ENCODE measurements around the gene DPF1.
"Not testable (repeated sequence)": the region's sequence is repeated elsewhere in the genome, so short reads cannot be mapped to it uniquely, and the experiment has no call there.

The DPF1 gene

DNA sequence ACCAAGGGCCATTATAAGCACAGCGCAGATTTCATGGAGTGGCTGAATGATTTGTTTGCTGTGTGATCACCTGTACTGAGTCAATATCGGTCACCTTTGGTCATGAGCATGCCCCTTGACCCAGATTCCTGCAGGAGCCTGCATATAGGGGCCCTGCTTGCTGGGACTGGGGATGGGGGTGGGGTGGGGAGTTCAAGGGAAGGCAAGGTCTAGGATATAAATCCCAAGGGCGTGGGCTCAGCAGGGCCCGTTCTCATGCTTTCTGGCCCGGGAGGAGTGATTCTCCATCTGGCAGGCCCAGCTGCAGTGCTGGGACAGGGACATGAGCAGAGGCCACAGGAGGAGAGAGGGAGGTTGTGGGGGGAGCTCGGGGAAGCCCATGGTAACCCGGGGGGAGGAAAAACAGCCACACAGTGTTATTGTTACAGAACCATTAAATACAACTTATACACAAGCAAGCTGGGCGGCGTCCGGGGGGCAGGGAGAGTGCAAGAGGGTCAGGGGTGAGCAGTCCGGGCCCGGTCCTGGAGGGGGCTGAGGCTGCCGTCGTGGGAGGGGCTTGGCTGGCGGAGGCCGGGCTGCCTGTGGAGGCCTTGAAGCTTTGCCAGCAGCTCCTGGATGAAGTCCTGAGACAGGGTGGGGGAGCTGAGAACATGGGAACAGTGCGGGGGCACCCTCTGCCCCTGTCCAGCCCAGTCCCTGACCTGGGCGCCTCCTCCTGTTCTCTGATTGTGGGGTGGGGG lies 27.0 kb upstream of the DPF1 start:
- no peak for DNase-seq (ENCODE audit: low read depth)

GRCh38 chr19:38250428-38250820 lies 26.4 kb upstream of the DPF1 start:
- DNase-seq (ENCODE audit: low read depth): no peak

GRCh38 chr19:38248421-38248820 lies 24.4 kb upstream of the DPF1 start:
- DNase-seq (ENCODE audit: low read depth): no peak

DNA sequence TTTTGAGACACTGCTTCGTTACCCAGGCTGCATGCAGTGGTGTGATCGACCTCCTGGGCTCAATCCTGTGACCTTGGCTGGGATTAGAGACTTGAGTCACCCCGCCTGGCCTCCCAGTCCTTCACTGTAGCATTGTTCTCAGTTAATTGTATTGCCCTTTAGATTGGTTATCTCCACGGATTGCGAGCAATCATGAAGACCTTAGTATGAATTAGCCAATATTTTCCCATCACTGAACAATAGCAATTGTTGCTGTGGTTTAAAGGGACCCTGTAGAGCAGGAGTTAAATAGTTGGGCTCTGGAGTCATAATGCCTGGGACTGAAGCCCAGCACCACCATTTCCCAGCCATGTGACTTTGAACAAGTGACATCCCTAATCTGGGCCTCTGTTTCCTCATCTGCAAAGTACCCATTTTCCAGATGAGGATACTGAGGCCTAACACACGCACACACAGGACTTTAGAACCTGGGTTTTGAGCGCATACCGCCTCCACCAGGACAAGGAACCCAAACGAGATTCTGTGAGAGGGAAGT lies 23.8 kb upstream of the DPF1 start:
- DNase-seq (ENCODE audit: low read depth): no peak

DNA sequence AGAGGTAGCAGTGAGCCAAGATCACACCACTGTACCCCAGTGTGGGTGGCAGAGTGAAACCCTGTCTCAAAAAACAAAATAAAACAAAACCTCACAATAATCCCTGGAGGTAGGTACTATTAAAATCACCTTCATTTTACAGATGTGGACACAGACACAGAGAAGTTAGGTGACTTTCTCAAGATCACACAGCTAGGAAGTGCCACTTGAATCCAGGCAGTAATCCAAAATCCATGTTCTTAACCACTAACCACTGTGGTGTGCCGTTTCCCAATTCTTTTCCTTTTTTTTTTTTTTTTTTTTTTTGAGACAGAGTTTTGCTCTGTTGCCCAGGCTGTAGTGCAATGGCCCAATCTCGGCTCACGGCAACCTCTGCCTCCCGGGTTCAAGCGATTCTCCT lies 23.1 kb upstream of the DPF1 start:
- no peak for DNase-seq (ENCODE audit: low read depth)

- DNase-seq (ENCODE audit: low read depth): no peak
Measured at GRCh38 chr19:38245826-38246498, 21.9 kb upstream of the DPF1 start.

DNA sequence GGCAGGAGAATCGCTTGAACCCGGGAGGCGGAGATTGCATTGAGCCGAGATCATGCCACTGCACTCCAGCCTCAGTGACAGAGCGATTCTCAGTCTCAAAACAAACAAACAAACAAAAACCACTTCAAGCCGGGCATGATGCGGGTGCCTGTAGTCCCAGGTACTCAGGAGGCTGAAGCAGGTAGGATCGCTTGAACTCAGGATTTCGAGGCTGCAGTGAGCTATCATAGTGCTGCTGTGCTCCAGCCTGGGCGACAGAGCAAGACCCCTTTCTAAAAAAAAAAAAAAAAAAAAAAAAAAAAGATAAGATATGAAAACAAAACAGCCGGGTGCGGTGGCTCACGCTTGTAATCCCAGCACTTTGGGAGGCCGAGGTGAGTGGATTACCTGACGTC lies 19.3 kb upstream of the DPF1 start:
- DNase-seq (ENCODE audit: low read depth): no peak

DNA sequence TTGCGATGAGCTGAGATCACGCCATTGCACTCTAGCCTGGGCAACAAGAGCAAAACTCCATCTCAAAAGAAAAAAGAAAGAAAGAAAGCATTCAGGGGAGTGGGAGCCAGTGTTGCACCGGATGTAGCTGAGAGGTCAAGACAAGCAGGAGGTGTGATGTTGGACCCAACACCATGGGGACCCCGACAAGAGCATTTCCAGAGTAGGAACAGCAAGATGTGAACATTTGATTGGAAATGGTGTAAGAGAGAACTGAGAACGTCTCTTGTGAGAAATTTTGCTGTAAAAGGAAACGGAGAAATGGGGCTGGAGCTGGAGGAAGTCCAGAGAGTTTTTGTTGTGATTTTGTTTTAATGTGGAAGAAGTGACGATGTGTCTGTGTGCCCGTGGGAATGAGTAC lies 15.8 kb upstream of the DPF1 start:
- no peak for DNase-seq (ENCODE audit: low read depth)

- DNase-seq (ENCODE audit: low read depth): no peak
Measured at GRCh38 chr19:38234615-38235014, 10.6 kb upstream of the DPF1 start.

GRCh38 chr19:38233740-38234251 lies 9.8 kb upstream of the DPF1 start:
- DNase-seq (ENCODE audit: low read depth): peak; percentile 32

DNA sequence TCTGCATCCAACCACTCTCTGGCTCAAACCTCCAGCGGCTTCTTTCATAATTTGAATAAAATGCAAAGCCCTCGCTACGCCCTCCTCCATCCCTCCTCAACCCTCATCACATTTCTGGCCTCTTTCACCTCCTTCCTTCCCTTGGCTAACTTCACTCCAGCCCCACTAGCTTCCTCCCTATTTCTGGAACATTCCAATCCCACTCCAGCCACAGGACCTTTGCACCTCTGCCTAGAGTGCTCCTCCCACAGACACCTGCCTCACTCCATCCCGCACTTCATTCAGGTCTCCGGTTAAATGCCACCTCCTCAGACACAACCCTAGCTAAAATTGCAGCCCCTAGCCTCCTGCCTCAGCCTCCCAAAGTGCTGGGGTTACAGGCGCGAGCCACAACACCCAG lies 7.9 kb upstream of the DPF1 start:
- no peak for DNase-seq (ENCODE audit: low read depth)

- not testable (repeated sequence) for DNase-seq (ENCODE audit: low read depth)
Measured at GRCh38 chr19:38230506-38231133, 6.6 kb upstream of the DPF1 start.

- peak; percentile 13 for DNase-seq (ENCODE audit: low read depth)
Measured at GRCh38 chr19:38229585-38230073, 5.6 kb upstream of the DPF1 start.

DNA sequence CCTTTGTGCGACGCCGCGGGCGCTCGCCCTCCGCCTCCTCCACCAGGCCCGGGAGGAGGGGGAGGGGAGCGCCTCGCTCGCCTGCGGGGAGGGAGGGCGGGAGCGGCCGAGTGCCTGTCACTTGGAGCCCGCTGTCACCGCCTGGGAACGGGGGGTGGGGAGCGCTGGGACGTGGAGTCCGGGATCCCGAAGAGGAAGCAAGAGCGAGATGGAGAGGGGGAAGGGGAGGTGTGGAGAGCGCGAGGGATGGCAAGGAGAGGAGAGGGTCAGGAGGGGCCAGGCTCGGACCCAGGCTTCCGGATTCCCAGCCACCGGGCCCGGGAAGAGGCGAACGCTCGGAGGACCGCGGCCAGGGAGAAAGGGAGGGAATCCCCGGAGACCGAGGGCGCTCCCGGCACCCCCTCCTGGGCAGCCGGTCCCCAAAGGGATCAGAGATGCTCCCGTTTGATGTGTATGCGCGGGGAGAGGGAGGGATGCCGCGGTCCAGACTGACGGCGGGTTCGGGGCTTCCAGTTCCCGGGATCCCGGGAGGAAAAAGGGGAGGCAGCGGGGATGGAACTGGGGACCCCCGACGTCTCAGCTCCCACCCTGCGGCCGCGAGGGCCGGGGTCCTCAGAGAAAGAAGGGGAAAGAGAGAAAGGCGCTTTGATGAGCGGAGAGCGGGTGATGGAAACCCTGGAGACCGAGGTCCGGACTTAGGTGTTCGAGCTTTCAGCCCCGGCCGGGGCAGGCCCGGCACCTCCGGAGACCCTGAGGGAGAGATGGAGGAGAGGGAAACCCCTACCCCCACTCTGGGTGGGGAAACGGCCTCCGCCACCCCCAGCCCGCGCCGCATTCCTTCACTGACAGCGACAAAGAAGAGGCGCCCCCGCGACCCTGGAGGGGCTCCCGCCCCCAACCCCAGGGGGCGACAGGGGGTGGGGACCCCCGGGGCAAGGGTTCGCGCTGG lies 4.7 kb upstream of the DPF1 start:
- DNase-seq (ENCODE audit: low read depth): no peak

DNA sequence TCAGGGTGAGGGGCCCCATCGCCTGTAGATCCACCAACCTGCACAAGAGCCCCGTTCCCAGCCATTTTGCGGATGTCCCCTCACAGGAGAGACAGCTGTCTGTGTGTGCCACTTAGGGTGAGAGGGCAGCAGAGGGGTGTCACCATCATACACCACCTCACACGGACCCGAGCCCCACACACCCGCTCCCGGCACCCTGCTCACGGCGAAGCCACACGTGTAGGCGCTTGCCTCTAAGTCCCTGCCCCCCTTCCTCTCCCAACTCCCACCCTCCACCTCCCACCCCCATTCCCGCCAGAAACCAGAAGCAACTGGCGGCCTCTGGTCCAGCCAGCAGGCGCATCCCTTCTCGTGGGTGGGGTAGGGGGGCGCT lies 4.0 kb upstream of the DPF1 start:
- no peak for DNase-seq (ENCODE audit: low read depth)

GRCh38 chr19:38227287-38228004 lies 3.4 kb upstream of the DPF1 start:
- no peak for DNase-seq (ENCODE audit: low read depth)

DNA sequence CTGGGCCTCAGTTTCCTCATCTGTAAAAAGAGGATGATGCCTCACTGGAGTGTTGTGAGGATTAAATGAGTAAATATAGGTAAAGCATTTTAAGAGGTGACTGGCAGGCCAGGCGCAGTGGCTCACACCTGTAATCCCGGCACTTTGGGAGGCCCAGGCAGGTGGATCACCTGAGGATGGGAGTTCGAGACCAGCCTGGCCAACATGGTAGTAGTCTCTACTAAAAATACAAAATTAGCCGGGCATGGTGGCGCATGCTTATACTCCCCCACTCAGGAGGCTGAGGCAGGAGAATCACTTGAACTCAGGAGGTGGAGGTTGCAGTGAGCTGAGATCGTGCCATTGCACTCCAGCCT lies 819 bp upstream of the DPF1 start:
- not testable (repeated sequence) for DNase-seq (ENCODE audit: low read depth)

GRCh38 chr19:38223617-38224013 lies 407 bp downstream of the DPF1 start:
- no peak for DNase-seq (ENCODE audit: low read depth)

DNA sequence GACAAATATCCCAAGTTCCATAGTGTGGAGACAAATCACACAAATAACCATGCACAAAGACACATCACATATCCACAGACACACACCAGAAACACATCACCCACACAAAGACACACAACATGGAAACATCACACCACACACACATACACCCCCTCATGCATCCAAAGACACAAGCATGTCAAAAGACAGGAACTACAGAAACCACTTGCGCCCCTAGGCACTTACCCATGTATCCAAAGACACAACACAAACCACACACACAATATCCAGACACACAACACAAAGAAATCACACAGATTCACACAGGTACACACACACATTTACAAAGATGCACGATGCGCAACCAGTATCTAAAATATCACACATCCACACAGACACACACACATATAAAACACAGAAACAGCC lies 901 bp downstream of the DPF1 start:
- no peak for DNase-seq (ENCODE audit: low read depth)

- DNase-seq (ENCODE audit: low read depth): no peak
Measured at GRCh38 chr19:38221919-38222830, 1.8 kb downstream of the DPF1 start.

Measured in stimulated activated CD8-positive, alpha-beta memory T cell treated with anti-CD3 and anti-CD28 coated beads, Interleukin-12 subunit alpha, Interleukin-12 subunit beta, amount 100 ng/mL, for 4 hours (primary cell).